ENCODE data around the gene PLCXD1.

Gene PLCXD1

GRCh38 chrX:352181-352580, 71.0 kb downstream of the PLCXD1 start:
- H3K9me3 Mint-ChIP-seq = no peaks in the 10 kb centered on the region
- no peak overlapping the region for H3K4me3 Mint-ChIP-seq
- peaks cover 9% of the 10 kb centered on the region for H3K4me1 Mint-ChIP-seq (ENCODE audit: low read depth)
- peaks cover 23% of the 10 kb centered on the region for H3K36me3 Mint-ChIP-seq (ENCODE audit: low read depth)
- H3K27ac Mint-ChIP-seq = no peak overlapping the region
- no peaks in the 10 kb centered on the region for H3K27me3 Mint-ChIP-seq

GRCh38 chrX:352582-353314, 71.6 kb downstream of the PLCXD1 start:
- no peak overlapping the region for H3K4me3 Mint-ChIP-seq
- H3K4me1 Mint-ChIP-seq (ENCODE audit: low read depth) = peaks cover 14% of the 10 kb centered on the region
- H3K9me3 Mint-ChIP-seq = no peaks in the 10 kb centered on the region
- peaks cover 28% of the 10 kb centered on the region for H3K36me3 Mint-ChIP-seq (ENCODE audit: low read depth)
- no peaks in the 10 kb centered on the region for H3K27me3 Mint-ChIP-seq
- no peak overlapping the region for H3K27ac Mint-ChIP-seq
